PC-9 (cell line): ENCODE results near the gene QPCTL.
A peak's percentile ranks its signal among the peaks of the same experiment; 100 is the strongest.

ENCODE experiments used
- EZH2 ChIP-seq: fragments of 200-600 bp; sonication (generic); IDR thresholded peaks from 2 replicates; pipeline ENCODE4 v1.8.0; 2017; ENCODE audit warnings: antibody characterized with exemption, low read depth
- TF ChIP-seq, protein P1 (sequence below): fragments of 200-600 bp; sonication (generic); conservative IDR thresholded peaks from 2 replicates; pipeline ENCODE4 v1.6.1; 2017; ENCODE audit warnings: mixed run types, antibody characterized with exemption, mild to moderate bottlenecking, moderate library complexity

- TF ChIP-seq, protein P1, sequence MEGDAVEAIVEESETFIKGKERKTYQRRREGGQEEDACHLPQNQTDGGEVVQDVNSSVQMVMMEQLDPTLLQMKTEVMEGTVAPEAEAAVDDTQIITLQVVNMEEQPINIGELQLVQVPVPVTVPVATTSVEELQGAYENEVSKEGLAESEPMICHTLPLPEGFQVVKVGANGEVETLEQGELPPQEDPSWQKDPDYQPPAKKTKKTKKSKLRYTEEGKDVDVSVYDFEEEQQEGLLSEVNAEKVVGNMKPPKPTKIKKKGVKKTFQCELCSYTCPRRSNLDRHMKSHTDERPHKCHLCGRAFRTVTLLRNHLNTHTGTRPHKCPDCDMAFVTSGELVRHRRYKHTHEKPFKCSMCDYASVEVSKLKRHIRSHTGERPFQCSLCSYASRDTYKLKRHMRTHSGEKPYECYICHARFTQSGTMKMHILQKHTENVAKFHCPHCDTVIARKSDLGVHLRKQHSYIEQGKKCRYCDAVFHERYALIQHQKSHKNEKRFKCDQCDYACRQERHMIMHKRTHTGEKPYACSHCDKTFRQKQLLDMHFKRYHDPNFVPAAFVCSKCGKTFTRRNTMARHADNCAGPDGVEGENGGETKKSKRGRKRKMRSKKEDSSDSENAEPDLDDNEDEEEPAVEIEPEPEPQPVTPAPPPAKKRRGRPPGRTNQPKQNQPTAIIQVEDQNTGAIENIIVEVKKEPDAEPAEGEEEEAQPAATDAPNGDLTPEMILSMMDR = peak; percentile 100
- no peak for TF ChIP-seq EZH2
Observed at GRCh38 chr19:45643024-45643926, 49.2 kb upstream of the QPCTL start.
